ENCODE data around the gene HSPG2. TPM values are rescaled to one million over a fixed set of nuclear protein-coding genes. Genes with fewer than 3 reads are reported as not detected.

Gene HSPG2
- total RNA-seq, 1 donor from 2014 or later = 197 TPM

GRCh38 chr1:21842606-21843162 is 94.4 kb downstream of the HSPG2 start:
- no peak for TF ChIP-seq CTCF (IDR thresholded peaks at IDR 0.05)
- H3K27me3 Mint-ChIP-seq (ENCODE audit: unreplicated experiment) = no peaks in the 10 kb centered on the region
- H3K9me3 Mint-ChIP-seq (ENCODE audit: unreplicated experiment) = no peaks in the 10 kb centered on the region
- no peak for DNase-seq (ENCODE audit: extremely low spot score, unreplicated experiment)
- no peaks in the 10 kb centered on the region for H3K4me1 Mint-ChIP-seq (ENCODE audit: unreplicated experiment)
- H3K4me3 Mint-ChIP-seq (ENCODE audit: unreplicated experiment) = no peak overlapping the region
- H3K27ac Mint-ChIP-seq (ENCODE audit: unreplicated experiment) = no peak overlapping the region
- peaks cover 24% of the 10 kb centered on the region for H3K36me3 Mint-ChIP-seq (ENCODE audit: unreplicated experiment)

GRCh38 chr1:21841852-21842466 is 95.2 kb downstream of the HSPG2 start:
- Mint-ChIP-seq H3K36me3 (ENCODE audit: unreplicated experiment) (peaks cover 24% of the 10 kb centered on the region), H3K4me3 (ENCODE audit: unreplicated experiment) (no peak overlapping the region), H3K27me3 (ENCODE audit: unreplicated experiment) (no peaks in the 10 kb centered on the region), H3K9me3 (ENCODE audit: unreplicated experiment) (no peaks in the 10 kb centered on the region), H3K27ac (ENCODE audit: unreplicated experiment) (no peak overlapping the region), H3K4me1 (ENCODE audit: unreplicated experiment) (no peaks in the 10 kb centered on the region)
- DNase-seq (ENCODE audit: extremely low spot score, unreplicated experiment) = no peak
- TF ChIP-seq CTCF (IDR thresholded peaks at IDR 0.05) = no peak

GRCh38 chr1:21840981-21841380 is 96.1 kb downstream of the HSPG2 start:
- Mint-ChIP-seq H3K4me1 (ENCODE audit: unreplicated experiment) (no peaks in the 10 kb centered on the region), H3K27ac (ENCODE audit: unreplicated experiment) (no peak overlapping the region), H3K9me3 (ENCODE audit: unreplicated experiment) (no peaks in the 10 kb centered on the region), H3K4me3 (ENCODE audit: unreplicated experiment) (no peak overlapping the region), H3K27me3 (ENCODE audit: unreplicated experiment) (no peaks in the 10 kb centered on the region), H3K36me3 (ENCODE audit: unreplicated experiment) (peaks cover 26% of the 10 kb centered on the region)
- no peak for DNase-seq (ENCODE audit: extremely low spot score, unreplicated experiment)
- TF ChIP-seq CTCF (IDR thresholded peaks at IDR 0.05) = no peak

- no peak for TF ChIP-seq CTCF (IDR thresholded peaks at IDR 0.05)
- peaks cover 5% of the 10 kb centered on the region for H3K9me3 Mint-ChIP-seq (ENCODE audit: unreplicated experiment)
- H3K36me3 Mint-ChIP-seq (ENCODE audit: unreplicated experiment) = peaks cover 39% of the 10 kb centered on the region
- no peaks in the 10 kb centered on the region for H3K27me3 Mint-ChIP-seq (ENCODE audit: unreplicated experiment)
- H3K4me3 Mint-ChIP-seq (ENCODE audit: unreplicated experiment) = no peak overlapping the region
- no peaks in the 10 kb centered on the region for H3K4me1 Mint-ChIP-seq (ENCODE audit: unreplicated experiment)
- H3K27ac Mint-ChIP-seq (ENCODE audit: unreplicated experiment) = no peak overlapping the region
- no peak for DNase-seq (ENCODE audit: extremely low spot score, unreplicated experiment)
Measured at GRCh38 chr1:21839337-21840037, 97.6 kb downstream of the HSPG2 start.
